GM19193 (cell line): ENCODE data around the gene SEC14L5.

Experiments
- POLR2A ChIP-seq: IDR thresholded peaks from 4 replicates; pipeline ENCODE4 v1.6.1; 2011; ENCODE audit not compliant: insufficient read depth, insufficient read length; ENCODE audit errors: extremely low read depth

Gene SEC14L5

GRCh38 chr16:4966736-4967453, 8.8 kb downstream of the SEC14L5 start:
- TF ChIP-seq POLR2A, result no peak

GRCh38 chr16:4968879-4969483, 10.9 kb downstream of the SEC14L5 start:
- TF ChIP-seq POLR2A, result no peak

DNA sequence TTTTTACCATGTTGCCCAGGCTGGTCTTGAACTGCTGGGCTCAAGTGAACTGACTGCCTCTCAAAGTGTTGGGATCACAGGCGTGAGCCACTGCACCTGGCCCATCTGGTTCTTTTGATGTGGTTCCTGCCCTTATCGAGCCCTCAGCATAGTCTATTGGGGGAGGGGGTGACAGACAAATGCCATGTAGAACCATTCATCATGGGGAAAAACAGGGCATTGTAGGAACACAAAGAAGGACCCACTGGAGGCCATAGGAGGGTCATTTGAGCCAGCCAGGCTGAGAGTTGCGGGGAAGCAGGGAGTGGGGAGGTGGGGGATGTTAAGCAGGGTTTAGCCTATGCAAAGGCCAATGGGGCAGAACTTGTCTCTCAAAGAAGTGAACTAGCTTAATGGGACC, 11.9 kb downstream of the SEC14L5 start:
- TF ChIP-seq POLR2A, result no peak

DNA sequence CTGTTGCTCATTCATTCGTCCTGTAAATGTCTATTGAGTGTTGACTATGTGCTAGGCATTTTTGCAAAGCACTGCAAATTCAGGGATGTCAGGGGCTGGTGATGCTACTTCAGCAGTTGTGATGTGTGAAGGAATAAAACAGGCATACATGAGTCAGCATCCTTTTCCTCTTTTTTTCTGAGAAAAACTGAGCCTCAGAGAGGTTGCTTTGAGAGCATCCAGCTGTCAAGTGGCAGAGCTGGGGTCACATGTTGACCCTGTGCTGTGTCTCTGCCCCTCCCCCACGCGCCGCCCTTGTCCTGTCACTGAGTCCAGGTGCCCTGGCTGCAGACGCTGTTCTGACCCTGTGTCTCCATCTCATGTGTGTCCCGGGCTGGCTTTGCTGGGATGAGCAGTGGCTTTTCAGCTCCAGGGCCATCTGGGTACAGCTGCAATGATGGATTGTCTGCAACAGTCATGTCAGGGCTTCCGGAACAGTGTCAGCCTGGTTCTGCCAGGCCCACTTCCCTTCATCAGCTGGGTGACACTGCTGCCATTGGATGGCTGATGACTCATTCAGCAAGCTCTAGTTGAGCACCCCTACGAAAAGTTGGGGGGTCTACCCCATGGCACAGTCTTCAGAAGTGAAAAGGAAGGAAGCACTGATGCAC, 14.9 kb downstream of the SEC14L5 start:
- no peak for TF ChIP-seq POLR2A

- TF ChIP-seq POLR2A, result no peak
These were observed 17.9 kb downstream of the SEC14L5 start for GRCh38 chr16:4976079-4976478.

GRCh38 chr16:4976611-4977145, 18.5 kb downstream of the SEC14L5 start:
- TF ChIP-seq POLR2A, result no peak

DNA sequence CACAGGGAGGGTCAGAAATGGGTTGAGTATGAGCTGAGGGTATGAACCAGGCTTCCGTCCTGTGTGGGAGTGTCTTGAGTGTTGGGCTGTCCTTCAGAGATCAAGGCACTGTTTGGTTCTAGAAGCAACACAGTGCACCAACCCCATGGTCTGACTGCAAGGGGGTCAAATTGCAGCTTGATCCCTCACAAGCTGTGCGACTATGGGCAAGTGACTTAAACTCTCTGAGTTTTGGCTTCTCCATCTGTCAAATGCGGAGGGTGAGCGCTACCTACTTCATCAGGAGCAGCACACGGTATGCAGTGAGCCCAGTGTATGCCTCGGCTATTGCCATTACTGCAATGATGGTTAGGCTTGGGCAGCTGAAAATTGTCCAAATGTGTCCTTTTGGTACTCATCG, 21.0 kb downstream of the SEC14L5 start:
- no peak for TF ChIP-seq POLR2A

- TF ChIP-seq POLR2A, result no peak
These were observed 21.9 kb downstream of the SEC14L5 start for GRCh38 chr16:4979736-4980660.

GRCh38 chr16:4980691-4981090, 22.6 kb downstream of the SEC14L5 start:
- no peak for TF ChIP-seq POLR2A

- TF ChIP-seq POLR2A, result no peak
These were observed 23.3 kb downstream of the SEC14L5 start for GRCh38 chr16:4981473-4981872.

GRCh38 chr16:4982056-4982867, 24.1 kb downstream of the SEC14L5 start:
- TF ChIP-seq POLR2A, result no peak

GRCh38 chr16:4984174-4984990, 26.3 kb downstream of the SEC14L5 start:
- no peak for TF ChIP-seq POLR2A

GRCh38 chr16:4987250-4987579, 29.1 kb downstream of the SEC14L5 start:
- TF ChIP-seq POLR2A, result no peak
